BLaER1 (cell line): Measurements from ENCODE around the gene FES.

Source experiments
- H3K27ac ChIP-seq: shearing (Covaris generic); formaldehyde crosslinking; 2 replicates; pipeline ENCODE4 v1.8.1; 2022
- H3K27me3 ChIP-seq: shearing (Covaris generic); formaldehyde crosslinking; 2 replicates; pipeline ENCODE4 v1.8.1; 2022
- H3K36me3 ChIP-seq: shearing (Covaris generic); formaldehyde crosslinking; 2 replicates; pipeline ENCODE4 v1.8.1; 2022
- H3K4me1 ChIP-seq: shearing (Covaris generic); formaldehyde crosslinking; 2 replicates; pipeline ENCODE4 v1.8.1; 2022
- H3K4me2 ChIP-seq: shearing (Covaris generic); formaldehyde crosslinking; 2 replicates; pipeline ENCODE4 v1.8.1; 2022
- H3K4me3 ChIP-seq: shearing (Covaris generic); formaldehyde crosslinking; 2 replicates; pipeline ENCODE4 v1.8.1; 2022
- H3K9ac ChIP-seq: shearing (Covaris generic); formaldehyde crosslinking; 2 replicates; pipeline ENCODE4 v1.8.1; 2022
- H3K9me3 ChIP-seq: shearing (Covaris generic); formaldehyde crosslinking; 2 replicates; pipeline ENCODE4 v1.8.1; 2022
- H4K20me1 ChIP-seq: shearing (Covaris generic); formaldehyde crosslinking; 2 replicates; pipeline ENCODE4 v1.8.1; 2022
- Cebpa-rat ChIP-seq: shearing (Covaris generic); IDR thresholded peaks from 2 replicates; pipeline ENCODE4 v1.8.1; 2022

Gene FES

GRCh38 chr15:90883976-90884718 lies at the start of gene FES:
Gene FES, plus strand, starts transcription at chr15:90884504. Its CDS starts 542 bp downstream, at chr15:90885046.
- Histone ChIP-seq H3K9me3 (no peaks in the 10 kb centered on the region), H3K4me2 (peak within 1 kb of the TSS; percentile 98), H3K27ac (peak within 1 kb of the TSS; percentile 97), H3K4me1 (peaks cover 55% of the 10 kb centered on the region), H4K20me1 (peaks cover 23% of the 10 kb centered on the region; the same call in 1 of the 2 replicates), H3K36me3 (peaks cover 68% of the 10 kb centered on the region), H3K9ac (peak within 1 kb of the TSS; percentile 95), H3K4me3 (peak within 1 kb of the TSS; percentile 79), H3K27me3 (no peaks in the 10 kb centered on the region)
- no peak for TF ChIP-seq Cebpa-rat

GRCh38 chr15:90834626-90835025 lies 49.7 kb upstream of the FES start:
- Histone ChIP-seq H3K27ac (no peak overlapping the region), H3K27me3 (no peaks in the 10 kb centered on the region), H4K20me1 (no peaks in the 10 kb centered on the region), H3K9me3 (no peaks in the 10 kb centered on the region), H3K4me3 (no peak overlapping the region), H3K9ac (no peak overlapping the region), H3K36me3 (no peaks in the 10 kb centered on the region), H3K4me2 (no peak overlapping the region), H3K4me1 (peaks cover 52% of the 10 kb centered on the region)
- no peak for TF ChIP-seq Cebpa-rat

- Histone ChIP-seq H3K4me1 (peaks cover 52% of the 10 kb centered on the region), H3K36me3 (no peaks in the 10 kb centered on the region), H3K9me3 (no peaks in the 10 kb centered on the region), H3K27me3 (no peaks in the 10 kb centered on the region), H3K4me2 (peak overlapping the region; percentile 90), H3K4me3 (no peak overlapping the region), H4K20me1 (no peaks in the 10 kb centered on the region), H3K9ac (no peak overlapping the region), H3K27ac (no peak overlapping the region)
- no peak for TF ChIP-seq Cebpa-rat
Measured at GRCh38 chr15:90836296-90836871, 47.9 kb upstream of the FES start.

DNA sequence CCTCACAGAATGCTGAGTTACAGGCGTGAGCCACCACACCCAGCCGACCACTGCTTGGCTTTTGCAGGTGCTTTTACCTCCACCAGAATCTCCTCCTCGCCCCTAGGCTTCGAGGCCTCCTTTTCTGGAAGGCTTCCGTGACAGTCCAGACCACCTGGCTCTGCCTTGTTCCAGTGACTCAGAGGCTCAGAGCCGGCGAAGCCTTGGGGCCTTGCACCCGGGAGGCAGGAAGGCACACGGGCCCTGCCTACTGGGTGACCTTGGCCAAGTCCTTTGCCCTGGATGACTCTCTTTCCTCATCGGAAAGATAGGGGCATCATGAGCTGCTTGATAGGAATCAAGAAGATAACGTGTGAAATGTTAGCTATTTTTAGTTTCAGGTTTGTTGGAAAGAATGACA lies 47.2 kb upstream of the FES start:
- Histone ChIP-seq H3K9ac (no peak overlapping the region), H3K36me3 (0 out of 2 replicates have a peak, but pooled peaks cover 5% of the 10 kb centered on the region), H3K27me3 (no peaks in the 10 kb centered on the region), H3K4me1 (peaks cover 52% of the 10 kb centered on the region), H4K20me1 (no peaks in the 10 kb centered on the region), H3K4me2 (peak overlapping the region; percentile 90), H3K9me3 (no peaks in the 10 kb centered on the region), H3K4me3 (no peak overlapping the region), H3K27ac (no peak overlapping the region)
- TF ChIP-seq Cebpa-rat = no peak

- peaks cover 14% of the 10 kb centered on the region; the same call in 1 of the 2 replicates for H3K36me3 ChIP-seq
- peak overlapping the region; percentile 90 for H3K4me2 ChIP-seq
- no peak for TF ChIP-seq Cebpa-rat
- no peaks in the 10 kb centered on the region for H3K9me3 ChIP-seq
- no peak overlapping the region for H3K9ac ChIP-seq
- H3K27me3 ChIP-seq = no peaks in the 10 kb centered on the region
- H3K4me3 ChIP-seq = no peak overlapping the region
- H3K4me1 ChIP-seq = peaks cover 52% of the 10 kb centered on the region
- H3K27ac ChIP-seq = no peak overlapping the region; the same call in 1 of the 2 replicates
- H4K20me1 ChIP-seq = no peaks in the 10 kb centered on the region
Measured at GRCh38 chr15:90838139-90838538, 46.2 kb upstream of the FES start.

- H3K27ac ChIP-seq = no peak overlapping the region; the same call in 1 of the 2 replicates
- H3K4me3 ChIP-seq = no peak overlapping the region
- no peaks in the 10 kb centered on the region for H4K20me1 ChIP-seq
- peak overlapping the region; percentile 90 for H3K4me2 ChIP-seq
- H3K4me1 ChIP-seq = peaks cover 52% of the 10 kb centered on the region
- no peak overlapping the region for H3K9ac ChIP-seq
- TF ChIP-seq Cebpa-rat = no peak
- H3K27me3 ChIP-seq = no peaks in the 10 kb centered on the region
- H3K9me3 ChIP-seq = no peaks in the 10 kb centered on the region
- peaks cover 17% of the 10 kb centered on the region; the same call in 1 of the 2 replicates for H3K36me3 ChIP-seq
Measured at GRCh38 chr15:90838544-90838943, 45.8 kb upstream of the FES start.

- peak overlapping the region; percentile 90 for H3K4me2 ChIP-seq
- H4K20me1 ChIP-seq = no peaks in the 10 kb centered on the region
- no peaks in the 10 kb centered on the region for H3K27me3 ChIP-seq
- H3K9me3 ChIP-seq = no peaks in the 10 kb centered on the region
- H3K27ac ChIP-seq = peak overlapping the region; percentile 91
- peaks cover 18% of the 10 kb centered on the region; the same call in 1 of the 2 replicates for H3K36me3 ChIP-seq
- peak overlapping the region; percentile 64 for H3K4me3 ChIP-seq
- peak overlapping the region; percentile 81 for H3K9ac ChIP-seq
- H3K4me1 ChIP-seq = peaks cover 53% of the 10 kb centered on the region
- TF ChIP-seq Cebpa-rat = no peak
Measured at GRCh38 chr15:90839187-90840071, 44.9 kb upstream of the FES start.

DNA sequence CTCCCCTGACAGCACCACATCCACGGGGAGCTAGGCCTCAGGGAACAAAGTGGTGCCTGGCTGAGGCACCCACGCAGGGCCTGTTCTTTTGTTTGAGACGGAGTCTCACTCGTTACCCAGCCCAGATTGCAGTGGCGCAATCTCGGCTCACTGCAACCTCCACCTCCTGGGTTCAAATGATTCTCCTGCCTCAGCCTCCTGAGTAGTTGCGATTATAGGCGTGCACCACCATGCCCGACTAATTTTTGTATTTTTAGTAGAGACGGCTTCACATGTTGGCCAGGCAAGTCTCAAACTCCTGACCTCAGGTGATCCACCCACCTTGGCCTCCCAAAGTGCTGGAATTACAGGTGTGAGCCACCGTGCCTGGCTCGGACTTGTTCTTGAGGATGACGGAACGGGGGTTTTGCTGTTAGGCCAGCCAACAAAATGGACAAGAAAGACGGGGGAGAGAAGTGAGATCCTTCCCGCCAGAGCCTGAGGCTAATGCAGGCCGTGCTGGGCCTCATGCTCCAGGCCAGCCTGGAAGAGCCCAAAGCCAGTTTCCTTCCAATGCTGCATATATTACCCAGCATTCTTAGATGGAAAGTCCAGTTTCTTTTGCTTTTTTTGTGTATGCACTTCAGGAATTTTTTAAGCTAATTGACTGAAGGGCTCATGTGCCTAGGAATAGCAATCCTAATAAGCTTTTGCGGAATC lies 44.0 kb upstream of the FES start:
- TF ChIP-seq Cebpa-rat = no peak
- Histone ChIP-seq H3K27ac (peak overlapping the region; percentile 91), H3K9me3 (no peaks in the 10 kb centered on the region)

DNA sequence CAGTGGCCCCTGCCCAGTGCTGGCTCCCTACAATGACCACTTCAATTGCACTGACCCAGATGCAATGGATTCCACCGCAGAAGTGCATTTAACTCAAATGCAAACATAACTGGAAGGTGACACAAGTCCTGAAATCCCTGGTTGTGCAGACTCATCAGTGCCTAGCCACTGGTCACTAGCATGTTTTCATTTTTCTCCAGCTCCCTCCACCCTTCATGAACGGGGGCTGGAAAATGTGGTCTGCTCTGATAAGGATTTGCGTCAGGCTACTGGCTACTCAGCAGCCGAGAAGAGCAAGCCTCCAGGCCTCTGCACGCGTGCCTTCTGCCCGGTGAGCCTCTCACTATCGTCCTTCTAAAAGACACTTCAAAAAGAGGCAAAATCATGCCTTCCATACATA lies 43.4 kb upstream of the FES start:
- TF ChIP-seq Cebpa-rat = no peak
- Histone ChIP-seq H3K4me3 (no peak overlapping the region; the same call in 1 of the 2 replicates), H3K27me3 (no peaks in the 10 kb centered on the region), H3K36me3 (peaks cover 18% of the 10 kb centered on the region; the same call in 1 of the 2 replicates), H4K20me1 (peaks cover 6% of the 10 kb centered on the region; the same call in 1 of the 2 replicates), H3K4me1 (peaks cover 66% of the 10 kb centered on the region), H3K9ac (no peak overlapping the region; the same call in 1 of the 2 replicates), H3K9me3 (no peaks in the 10 kb centered on the region), H3K4me2 (peak overlapping the region; percentile 90), H3K27ac (no peak overlapping the region)

More for the DNA sequence above, 44.0 kb upstream of the FES start:
- peaks cover 18% of the 10 kb centered on the region; the same call in 1 of the 2 replicates for H3K36me3 ChIP-seq
- H3K4me3 ChIP-seq = peak overlapping the region; percentile 64
- H3K9ac ChIP-seq = peak overlapping the region; percentile 81
- H3K27me3 ChIP-seq = no peaks in the 10 kb centered on the region
- H4K20me1 ChIP-seq = peaks cover under 1% of the 10 kb centered on the region; the same call in 1 of the 2 replicates
- peak overlapping the region; percentile 90 for H3K4me2 ChIP-seq
- H3K4me1 ChIP-seq = peaks cover 62% of the 10 kb centered on the region
